NCI-H1436 treated with DMSO at 0.1 percent for 48 hours (cell line): ENCODE results near the gene GOLM1.

Experiments used
- DNase-seq: peaks from one replicate; lab custom pipeline; 2025; lab: John Stamatoyannopoulos, UW

The GOLM1 gene

DNA sequence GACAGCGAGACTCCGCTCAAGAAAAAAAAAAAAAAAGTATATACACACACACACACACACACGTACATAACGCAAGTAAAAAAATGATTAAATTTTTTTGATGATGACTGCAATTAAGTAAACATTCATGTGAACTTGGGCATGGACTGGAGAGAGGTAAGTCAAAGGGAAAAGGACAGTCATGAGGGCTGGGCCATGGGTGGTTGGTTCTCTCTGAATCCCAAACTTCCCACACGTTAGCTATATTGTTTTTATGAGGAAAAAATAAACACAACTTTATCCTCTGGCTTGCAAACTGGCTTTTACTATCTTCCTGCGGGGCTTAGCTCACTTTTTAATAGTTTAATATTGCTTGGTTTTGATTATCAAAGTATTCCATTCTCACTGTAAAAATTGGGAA, 53.7 kb downstream of the GOLM1 start:
- DNase-seq: no peak

DNA sequence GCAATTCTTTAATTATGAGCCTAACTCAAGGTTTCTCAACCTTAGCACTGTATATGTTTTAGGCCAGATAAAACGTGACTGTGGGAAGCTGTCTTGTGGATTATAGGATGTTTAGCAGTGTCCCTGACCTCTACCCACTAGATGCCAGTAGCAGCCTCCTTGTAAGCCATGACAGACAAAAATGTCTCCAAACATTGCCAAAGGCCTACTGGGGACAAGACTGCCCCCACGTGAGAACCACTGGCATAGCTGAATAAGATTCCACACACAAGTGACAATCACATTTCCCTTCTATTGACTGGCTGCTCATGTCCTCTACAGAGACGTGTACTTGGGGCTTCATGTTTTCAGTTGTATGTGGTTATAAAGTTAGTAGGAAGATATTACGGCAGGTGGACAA, 55.4 kb downstream of the GOLM1 start:
- DNase-seq: no peak

DNA sequence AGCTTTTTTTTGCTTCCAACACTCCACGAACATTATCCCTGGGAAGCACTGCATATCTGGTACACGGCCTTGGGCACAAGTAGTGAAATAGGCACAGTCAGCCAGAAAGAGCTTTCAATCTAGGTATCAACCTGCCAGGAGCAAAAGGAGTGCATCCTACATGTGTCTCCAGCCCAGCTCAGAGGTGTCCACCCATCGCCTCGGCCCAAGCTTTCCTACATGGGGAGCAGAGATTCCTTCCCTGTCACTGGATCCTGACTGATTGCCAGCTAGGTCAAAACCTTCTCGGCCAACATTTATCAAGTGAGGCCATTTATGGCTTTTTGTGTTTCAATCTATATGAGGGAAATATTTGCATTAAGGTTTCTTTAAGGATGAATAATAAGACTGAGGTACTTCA, 55.8 kb downstream of the GOLM1 start:
- DNase-seq: no peak

DNA sequence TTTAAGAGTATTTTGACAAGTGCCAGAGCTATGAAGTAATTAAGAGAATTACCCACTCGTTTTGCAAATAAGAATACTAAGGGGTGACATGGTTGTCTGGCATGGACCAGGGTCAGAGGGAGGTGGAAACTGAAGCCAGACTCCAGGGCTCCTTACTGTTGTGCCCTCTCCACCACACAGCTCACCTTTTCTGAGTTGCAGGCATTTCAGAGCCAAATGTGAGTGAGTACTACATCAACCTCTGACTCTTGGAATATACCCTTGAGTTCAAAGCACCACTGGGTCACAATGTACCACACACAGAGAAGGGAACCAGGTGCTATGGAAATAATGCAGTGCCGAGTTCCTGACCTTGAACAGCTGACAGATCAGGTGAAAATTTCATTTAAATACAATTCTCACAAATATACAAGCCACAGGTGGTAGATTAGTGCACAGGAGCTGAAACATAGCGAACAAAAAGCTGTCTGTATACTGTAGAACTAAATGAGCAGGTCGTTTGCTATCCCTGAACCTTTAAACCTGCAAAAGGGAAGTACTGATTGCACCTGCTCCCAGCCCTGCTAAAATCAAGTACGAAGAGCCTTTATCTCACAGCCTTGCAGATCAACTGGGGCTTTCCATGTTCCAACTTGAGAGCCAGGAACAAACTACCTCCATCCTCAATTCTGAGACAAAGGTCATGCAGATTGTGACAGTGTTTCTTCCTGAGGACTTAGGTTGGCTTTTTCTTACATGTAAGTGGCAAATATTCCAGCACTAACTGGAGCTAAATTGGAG, 57.0 kb downstream of the GOLM1 start:
- DNase-seq: no peak

DNA sequence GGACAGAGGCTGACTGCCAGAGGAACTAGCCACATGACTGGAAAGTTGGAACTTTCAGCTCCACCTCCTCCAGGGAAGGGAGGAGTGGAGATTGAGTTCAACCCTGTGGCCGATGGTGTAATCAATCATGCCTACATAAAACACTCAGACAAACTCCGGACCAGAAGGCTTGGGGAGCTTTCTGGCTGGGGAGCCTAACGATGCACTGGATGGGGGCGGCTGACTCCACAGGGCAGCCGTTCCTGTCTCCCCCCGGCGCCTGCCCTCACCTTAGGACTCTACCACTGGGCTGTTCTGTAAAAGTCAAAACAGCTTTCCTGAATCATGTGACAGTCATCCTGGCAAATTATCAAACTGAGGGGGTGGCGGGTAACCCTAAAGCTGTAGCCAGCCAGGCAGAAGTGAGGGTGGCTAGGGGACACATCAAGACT, 58.0 kb downstream of the GOLM1 start:
- no peak for DNase-seq

DNA sequence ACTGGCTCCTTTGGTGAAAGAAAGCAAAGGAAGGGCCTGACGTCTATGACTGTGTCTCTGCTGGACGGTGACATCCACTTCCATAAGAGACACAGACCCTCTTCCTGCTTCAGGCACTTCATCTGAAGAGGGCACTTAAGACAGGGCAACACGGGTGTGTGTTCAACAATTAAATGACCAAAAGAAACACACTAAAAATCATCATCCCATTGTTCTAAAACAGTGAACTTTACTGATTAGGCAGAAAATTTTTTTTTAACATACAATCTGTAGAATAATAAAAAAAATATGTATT, 58.5 kb downstream of the GOLM1 start:
- no peak for DNase-seq

DNA sequence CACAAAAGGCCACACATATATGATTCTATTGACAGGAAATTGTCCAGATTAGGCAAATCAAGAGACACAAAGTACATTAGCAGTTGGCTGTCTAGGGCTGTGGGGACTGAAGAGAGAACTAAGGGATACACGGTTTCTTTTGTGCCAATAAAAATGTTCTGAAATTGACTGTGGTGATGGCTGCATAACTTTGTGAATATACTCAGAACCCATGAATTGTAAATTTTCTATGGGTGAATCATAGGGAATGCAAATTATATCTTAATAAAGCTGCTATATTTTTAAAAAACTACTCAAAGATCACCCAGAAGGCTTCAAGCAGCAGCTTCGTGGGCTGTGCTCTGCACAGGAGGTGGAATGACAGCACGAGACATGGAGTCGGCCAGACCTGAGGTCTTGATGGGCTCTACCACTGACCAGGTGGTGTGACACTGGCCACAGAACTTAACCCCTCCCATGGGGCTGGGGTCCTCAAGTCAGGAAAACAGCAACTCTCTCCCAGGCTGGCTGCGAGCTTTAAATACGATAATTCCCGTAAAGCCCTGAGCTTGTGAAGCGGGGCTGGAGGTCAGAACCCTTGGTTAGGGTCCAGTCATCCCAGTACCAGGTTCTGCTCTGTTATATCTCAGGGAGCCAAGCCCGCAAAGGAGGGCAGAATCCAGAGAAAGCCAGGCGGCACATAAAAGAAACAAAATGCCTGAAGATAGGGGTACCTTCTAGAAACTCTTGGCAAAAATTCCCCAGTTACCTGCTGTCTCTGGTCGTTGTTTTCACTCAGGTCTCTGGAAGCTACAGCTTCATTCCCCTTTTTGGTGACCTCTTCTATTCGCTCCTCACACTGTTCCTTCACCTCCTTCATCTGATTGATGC, 59.1 kb downstream of the GOLM1 start:
- DNase-seq: no peak

DNA sequence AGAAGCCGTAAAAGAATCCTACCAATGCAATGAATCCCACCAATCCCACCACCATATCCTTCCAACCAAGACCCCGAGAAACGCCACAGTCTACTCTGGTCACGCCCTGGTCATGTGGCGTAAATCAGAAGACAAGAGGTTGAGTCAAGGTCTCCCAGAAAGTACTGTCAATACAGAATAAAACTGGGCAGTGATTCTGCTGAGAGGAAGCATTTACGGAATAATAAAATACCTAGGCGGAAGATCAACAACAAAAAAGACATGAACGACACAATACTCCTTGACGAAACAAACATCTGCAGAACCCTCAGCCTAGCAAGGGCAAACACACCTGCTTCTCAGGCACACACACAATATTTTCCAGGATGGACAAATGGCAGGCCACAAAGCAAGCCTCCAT, 62.8 kb downstream of the GOLM1 start:
- DNase-seq: no peak

DNA sequence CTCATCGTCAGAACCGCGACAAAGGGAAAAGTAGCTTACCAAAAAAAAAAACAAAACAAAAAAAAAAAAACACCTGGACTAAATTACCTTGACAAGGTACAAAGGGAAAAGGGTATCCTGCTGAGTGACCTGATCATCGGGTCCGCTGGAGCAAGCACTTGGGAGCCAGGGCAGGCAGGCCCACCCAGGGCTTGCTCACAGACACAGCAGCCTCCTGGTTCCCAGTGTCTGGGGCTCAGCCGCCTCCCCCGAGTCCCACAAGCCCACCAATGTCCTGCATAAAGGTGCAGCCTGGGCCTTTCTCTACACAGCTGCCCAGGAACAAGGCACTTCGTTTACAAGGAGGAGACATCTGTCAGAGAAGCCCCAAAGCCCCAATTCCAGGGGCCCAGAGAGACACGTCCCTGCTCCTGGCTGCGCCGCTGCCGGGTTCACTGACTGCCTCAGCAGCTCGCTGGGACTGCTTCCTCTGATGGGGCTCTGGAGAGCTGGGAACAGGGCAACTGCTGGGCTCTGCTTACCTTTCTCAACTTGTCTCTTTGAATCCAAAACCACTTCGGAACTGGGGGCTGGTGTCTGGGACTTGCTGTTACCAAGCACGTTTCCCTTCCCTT, 63.4 kb downstream of the GOLM1 start:
- DNase-seq: no peak

DNA sequence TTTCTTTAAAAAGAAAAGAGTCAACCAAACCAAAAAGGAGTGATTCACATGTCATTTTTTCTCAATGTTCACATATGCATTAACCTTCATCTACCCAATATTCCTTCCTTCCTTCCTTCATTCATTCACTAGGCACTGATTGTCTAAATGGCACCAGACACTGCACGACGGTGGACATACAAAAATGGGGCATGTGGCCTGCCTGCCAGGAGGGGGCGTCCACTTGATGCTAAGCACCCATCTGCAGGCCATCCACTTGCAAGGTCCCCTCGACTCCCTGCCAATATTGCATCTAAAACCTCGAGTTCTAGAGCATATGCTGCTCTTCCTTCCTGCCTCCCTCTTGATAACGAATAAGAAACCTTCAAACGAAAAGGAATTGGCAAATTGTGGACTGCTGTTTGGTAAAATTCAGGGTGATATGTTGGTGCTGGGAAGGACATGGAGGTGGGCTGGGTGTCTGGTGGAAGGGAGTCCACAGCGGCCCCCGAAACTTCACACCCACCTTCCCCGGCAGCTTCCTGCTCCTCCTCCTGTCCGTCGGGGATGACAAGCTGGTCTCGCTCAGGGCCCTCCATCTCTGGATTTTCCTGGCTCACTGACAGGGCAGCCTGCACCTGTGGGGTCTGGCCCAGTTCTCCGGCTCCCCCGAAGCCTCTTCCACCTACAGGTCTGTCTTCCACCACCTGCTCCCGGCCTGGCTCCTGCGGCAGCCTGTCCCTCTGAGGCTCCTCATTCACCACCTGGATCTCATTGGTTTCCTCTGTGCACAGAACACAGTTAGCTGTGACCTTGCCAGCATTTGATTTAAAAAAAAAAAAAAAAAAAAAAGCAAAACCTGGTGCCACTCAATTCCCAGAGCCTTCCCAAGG, 64.3 kb downstream of the GOLM1 start:
- DNase-seq: no peak

DNA sequence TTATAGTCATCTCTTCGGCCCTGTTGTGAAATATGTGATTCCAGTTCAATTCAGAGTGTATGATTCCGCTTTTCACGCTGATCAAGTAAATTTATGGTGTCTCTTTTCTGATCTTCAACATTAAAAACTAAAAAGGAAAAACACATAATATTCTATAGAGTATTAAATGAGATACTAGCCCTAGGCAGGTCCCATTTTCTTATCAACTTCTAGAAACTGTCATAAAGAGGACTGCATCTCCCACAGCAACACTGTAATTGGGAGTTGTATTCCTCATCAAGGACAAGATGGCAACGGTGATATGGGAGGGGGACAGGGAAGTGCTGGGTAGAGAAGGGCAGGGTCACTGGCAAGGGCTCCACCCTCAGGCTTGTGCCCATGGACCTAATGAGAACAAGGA, 71.6 kb downstream of the GOLM1 start:
- no peak for DNase-seq

DNA sequence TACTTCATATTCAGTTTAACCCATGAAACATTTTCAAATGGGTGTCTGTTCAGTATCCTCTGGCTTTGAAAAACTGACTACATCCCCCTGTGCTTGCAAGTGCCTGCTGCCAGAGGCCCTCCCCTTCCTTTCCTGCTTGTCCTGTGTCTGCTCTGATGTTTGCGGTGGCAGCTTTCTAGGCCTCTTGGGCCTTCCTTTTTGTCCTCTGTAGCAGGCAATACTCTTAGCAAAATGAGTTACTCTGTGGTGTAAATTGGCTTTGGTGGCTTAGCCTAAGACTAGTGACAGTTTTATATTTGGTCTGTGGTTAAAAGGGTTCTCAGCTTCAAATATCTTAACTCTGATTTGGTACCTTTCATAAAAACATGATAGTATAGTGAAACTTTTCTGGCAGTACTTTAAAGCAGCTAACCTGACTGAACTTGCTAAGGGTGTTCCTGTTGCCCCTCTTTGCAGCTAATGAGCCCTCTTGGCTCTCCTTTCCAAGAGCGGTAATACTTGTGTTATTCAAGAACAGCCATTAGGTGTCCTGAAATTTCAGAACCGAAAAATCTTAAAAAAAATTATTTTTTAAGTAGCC, 76.6 kb downstream of the GOLM1 start:
- no peak for DNase-seq

DNA sequence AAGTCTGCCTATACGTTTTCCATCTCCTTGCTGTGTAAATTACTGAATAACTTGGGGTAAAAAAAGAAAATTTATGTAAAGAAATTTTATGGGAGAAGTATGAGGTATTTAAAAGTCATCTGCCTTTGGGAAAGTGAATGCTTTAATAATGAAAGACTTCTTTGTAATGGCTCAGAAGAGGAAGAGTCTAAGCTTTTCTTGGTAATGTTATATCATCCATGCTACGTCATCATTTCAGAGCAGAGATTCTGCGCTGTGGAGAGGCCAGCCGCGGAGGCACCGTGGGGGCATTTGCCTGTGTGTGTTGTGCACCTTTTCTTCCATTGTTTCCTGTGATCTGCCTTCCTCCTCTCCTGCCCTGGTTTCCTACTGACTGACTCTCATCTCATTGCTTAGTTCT, 78.2 kb downstream of the GOLM1 start:
- DNase-seq: no peak

DNA sequence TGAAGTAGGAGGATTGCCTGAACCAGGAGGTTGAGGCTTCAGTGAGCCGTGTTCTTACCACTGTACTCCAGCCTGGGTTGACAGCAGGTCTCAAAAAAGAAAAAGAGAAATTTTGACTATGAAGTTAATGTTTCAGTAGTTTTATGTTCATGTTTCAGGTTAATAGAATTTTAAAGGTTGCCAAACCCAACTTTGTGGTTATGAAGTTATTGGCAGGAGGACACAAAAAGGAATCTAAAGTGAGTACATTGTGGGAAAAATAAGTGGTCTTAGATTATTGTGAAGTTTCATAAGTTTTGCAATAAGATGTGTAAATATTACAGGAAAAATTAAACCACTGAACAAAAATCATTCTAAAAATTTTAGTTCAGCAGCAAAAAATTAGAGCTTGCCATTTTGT, 78.6 kb downstream of the GOLM1 start:
- DNase-seq: no peak

DNA sequence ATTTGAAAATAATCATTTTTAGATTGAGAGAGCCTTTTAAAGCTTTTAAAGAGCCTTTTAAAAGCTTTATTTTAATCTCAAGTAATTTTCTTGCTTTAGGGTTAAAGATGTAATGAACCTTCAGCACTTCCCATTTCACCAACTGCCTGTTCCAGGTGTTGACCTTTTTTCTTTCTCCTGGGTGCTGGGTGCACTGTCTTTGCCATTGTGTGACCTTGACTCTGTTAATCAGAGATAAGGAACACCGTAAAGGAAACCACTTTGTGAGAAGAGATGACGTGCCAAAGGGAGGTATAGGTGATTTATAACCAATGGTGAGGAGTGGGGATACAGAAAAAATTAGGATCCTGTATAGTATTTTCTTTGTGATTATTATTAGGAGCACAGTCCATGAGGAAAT, 90.2 kb downstream of the GOLM1 start:
- no peak for DNase-seq

DNA sequence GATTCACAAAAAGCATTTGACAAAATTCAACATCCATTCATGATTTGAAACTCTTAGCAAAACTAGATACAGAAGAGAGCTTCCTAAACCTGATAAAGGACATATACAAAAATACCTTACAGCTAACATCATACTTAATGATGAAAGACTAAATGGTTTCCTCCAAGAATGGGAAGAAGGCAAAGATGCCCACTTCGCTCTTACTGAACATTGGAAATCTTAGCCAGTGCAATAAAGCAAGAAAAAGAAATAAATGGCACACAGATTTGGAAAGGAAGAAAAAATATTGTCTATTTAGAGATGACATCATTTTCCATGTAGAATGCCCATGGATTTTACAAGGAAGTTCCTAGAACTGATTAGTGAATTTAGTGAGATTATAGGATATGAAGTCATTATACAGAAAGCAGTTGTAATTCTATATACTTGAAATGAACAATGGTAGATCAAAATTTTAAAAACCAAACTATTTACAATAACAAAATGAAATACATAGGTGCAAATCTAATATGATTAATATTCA, 94.0 kb downstream of the GOLM1 start:
- DNase-seq: no peak

DNA sequence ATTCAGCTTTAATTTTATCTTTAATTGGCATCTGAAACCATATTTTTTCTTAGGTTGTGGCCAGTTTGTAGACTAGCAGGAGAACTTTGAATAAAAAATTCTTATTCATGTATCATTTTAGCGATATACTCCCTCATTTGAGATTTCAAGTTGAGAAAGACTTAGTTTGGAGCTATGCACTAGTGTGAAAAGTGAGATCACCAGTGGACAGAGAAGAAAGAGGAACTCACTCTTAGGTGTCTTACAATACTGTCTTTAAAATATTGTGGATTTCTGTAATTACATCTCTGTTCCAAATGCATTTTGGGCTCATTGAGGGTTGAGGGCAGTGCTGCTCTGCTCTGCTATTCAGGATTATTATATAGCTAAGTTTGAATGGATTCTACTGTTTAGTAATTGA, 103.8 kb downstream of the GOLM1 start:
- no peak for DNase-seq

DNA sequence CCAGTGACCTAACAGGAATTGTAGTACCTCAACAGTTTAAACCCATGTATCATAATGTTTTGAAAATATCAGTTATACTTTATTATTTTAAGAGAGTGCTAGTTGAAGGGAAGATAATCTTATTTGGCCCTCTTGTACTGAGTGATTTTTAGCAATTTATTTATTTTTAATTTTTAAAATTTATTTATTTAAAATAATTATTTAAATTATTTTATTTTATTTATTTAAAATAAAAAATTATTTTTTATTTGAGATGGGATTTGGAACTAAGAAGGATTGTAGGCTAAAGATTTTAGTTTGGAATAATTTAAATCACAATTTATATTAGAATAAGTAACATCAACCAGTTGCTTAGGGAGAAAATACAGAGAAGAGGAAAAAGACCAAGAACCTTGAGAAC, 104.3 kb downstream of the GOLM1 start:
- no peak for DNase-seq

DNA sequence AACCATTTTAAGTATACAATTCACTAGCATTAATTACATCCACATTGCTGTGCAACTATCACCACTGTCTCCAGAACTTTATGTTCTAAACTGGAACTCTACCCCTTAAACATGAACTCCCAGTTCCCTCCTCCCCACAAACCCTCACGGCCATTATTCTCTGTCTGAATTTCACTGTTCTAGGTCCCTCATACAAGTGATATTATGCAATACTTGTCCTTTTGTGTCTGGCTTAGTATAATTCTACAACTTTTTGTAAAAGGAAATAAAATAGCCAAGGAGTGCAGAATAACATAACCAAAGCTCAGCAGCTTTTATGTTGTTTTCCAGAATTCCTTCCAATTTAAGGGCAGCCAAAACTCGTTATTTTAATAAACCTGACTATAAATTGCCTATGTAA, 105.2 kb downstream of the GOLM1 start:
- DNase-seq: no peak

DNA sequence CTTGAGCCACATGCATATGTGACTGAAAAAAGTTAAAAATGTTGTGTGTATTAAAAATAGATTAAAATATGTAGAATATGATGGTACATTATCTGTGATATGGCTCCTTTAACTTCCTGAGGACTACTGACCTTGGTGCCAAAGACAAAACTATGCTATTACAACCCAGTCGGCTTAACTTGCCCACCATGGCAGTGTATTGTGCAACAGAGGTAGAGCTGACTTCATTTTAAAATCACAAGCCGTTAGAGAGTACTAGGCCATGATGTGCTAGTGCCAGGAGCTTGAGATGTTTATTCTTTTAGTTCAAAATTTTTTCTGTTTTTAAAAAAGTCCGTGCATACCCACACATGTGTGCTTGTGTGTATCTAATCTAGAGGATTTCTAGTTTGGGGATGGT, 112.1 kb downstream of the GOLM1 start:
- no peak for DNase-seq

DNA sequence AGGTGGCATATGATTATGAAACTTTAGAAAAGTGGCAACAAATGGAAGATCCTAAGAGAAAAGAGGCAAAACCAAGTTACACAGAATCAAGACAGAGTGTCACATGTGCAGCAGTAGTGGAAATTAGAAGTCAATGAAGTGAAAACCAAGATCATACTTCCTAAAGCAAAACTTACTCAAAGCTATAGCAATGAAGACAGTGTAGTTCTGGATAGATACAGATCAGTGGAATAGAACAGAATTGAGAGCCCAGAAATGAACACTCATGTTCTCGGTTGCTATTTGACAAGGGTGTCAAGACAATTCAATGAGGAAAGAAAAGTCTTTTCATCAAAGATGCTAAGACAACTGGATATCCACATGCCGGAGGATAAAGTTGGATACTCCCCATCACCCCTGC, 114.9 kb downstream of the GOLM1 start:
- DNase-seq: no peak

DNA sequence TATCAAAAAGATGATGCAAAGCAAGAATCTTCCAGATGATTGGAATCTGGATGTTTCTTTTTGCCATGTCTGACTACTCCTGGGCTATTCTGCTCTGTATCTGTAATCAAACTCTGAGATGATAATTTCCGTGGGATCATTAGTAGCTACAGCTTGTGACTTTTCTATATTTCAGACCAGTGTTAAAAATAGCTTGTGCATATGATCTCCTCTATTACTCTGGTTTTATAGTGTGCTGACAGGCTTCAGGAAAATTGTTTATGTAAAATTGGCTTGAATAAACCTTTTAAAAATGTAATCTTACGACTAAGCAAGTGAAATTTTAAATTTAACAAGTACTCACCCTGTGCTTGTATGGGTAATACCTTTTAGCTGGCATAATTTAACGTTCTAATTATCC, 118.0 kb downstream of the GOLM1 start:
- DNase-seq: no peak
